Tibial nerve (tissue), 3 donors: ENCODE data around the gene CCL2.

Experiments
- CTCF ChIP-seq, 5 experiments: fragments of 200-600 bp in 3 of 5; fragments of 450-650 bp in 2 of 5; sonication (generic) in 3 of 5; IDR thresholded peaks; one replicate each; pipeline ENCODE4 v1.5.1; 2016 to 2019; ENCODE audit warnings: antibody characterized with exemption in 5 of 5, mild to moderate bottlenecking in 3 of 5, moderate library complexity in 2 of 5
- POLR2A ChIP-seq, 2 donors: fragments of 450-650 bp; IDR thresholded peaks; one replicate each; pipeline ENCODE4 v1.6.1; 2017; ENCODE audit warnings: antibody characterized with exemption in 2 of 2, mild to moderate bottlenecking in 2 of 2, moderate library complexity in 2 of 2

- no peak for TF ChIP-seq POLR2A (IDR thresholded peaks at IDR 0.05)
- TF ChIP-seq CTCF (IDR thresholded peaks at IDR 0.05) = no peak
Measured at GRCh38 chr17:34236281-34236892, 18.7 kb upstream of the CCL2 start.
